Panc1 (cell line): Measurements from ENCODE around the gene OPA3. TPM values are rescaled to one million over a fixed set of nuclear protein-coding genes. Genes with fewer than 3 reads are reported as not detected.

Experiments used
- ATAC-seq: fragments of 200-7000 bp; cut with Tn5 transposase; 2 replicates; pipeline ENCODE4 v1.9.1; 2020; ENCODE audit warnings: mild to moderate bottlenecking, moderate library complexity
- BruUV-seq: library from RNA; stranded (reverse); fragments of 400-500 nt; replicated peaks from 2 replicates; lab custom pipeline; 2021; lab: Mats Ljungman, UMichigan
- CTCF ChIA-PET: fragments of 300-600 bp; sonication (Branson Sonifier 250); formaldehyde crosslinking; loops from one replicate; lab custom pipeline; 2022; ENCODE audit warnings: antibody characterized with exemption; lab: Charles Lee
- POLR2A ChIA-PET: fragments of 300-600 bp; sonication (Branson Sonifier 250); formaldehyde crosslinking; loops from one replicate; lab custom pipeline; 2022; ENCODE audit warnings: antibody characterized with exemption; lab: Charles Lee
- DNase-seq: peaks from one replicate; pipeline ENCODE4 v3.0.0-alpha.2; 2010; ENCODE audit warnings: low read depth, low spot score
- H3K27ac ChIP-seq: 2 replicates; pipeline ENCODE4 v1.5.1; 2011; ENCODE audit warnings: mild to moderate bottlenecking, low read length, inconsistent platforms
- H3K27me3 ChIP-seq: fragments of 200-500 bp; sonication (Bioruptor generic); 2 replicates; pipeline ENCODE4 v1.6.0; 2014; ENCODE audit warnings: low read length, inconsistent platforms; ENCODE audit not compliant: control insufficient read depth, insufficient read depth
- H3K36me3 ChIP-seq: fragments of 200-500 bp; sonication (Bioruptor generic); 2 replicates; pipeline ENCODE4 v1.5.1; 2014; ENCODE audit warnings: inconsistent platforms, mild to moderate bottlenecking, low read length, moderate library complexity; ENCODE audit not compliant: control insufficient read depth, insufficient read depth
- H3K4me1 ChIP-seq: 2 replicates; pipeline ENCODE4 v1.5.1; 2011; ENCODE audit warnings: inconsistent platforms, mild to moderate bottlenecking, low read length, moderate library complexity; ENCODE audit not compliant: control insufficient read depth, insufficient read depth
- H3K4me3 ChIP-seq, 2 experiments: 2 replicates each; pipeline ENCODE4 v1.5.1; 2011 to 2012; ENCODE audit warnings: low read depth in 2 of 2, low read length in 2 of 2, mild to moderate bottlenecking in 2 of 2, inconsistent platforms in 1 of 2, moderate library complexity in 1 of 2
- H3K9me3 ChIP-seq: fragments of 200-500 bp; sonication (Bioruptor generic); 2 replicates; pipeline ENCODE4 v1.5.1; 2014; ENCODE audit warnings: low read depth, mild to moderate bottlenecking, inconsistent platforms, low read length, moderate library complexity; ENCODE audit not compliant: control insufficient read depth, insufficient read depth
- POLR2AphosphoS5 ChIP-seq: IDR thresholded peaks from 2 replicates; pipeline ENCODE4 v1.6.1; 2012; ENCODE audit warnings: mild to moderate bottlenecking, low read depth, low read length, moderate library complexity
- SIN3A ChIP-seq: IDR thresholded peaks from 2 replicates; pipeline ENCODE4 v1.6.1; 2012; ENCODE audit warnings: low read depth, mild to moderate bottlenecking, low read length, moderate library complexity, borderline replicate concordance; ENCODE audit not compliant: insufficient read depth
- TCF7L2 ChIP-seq: IDR thresholded peaks from 2 replicates; pipeline ENCODE4 v1.6.1; 2011; ENCODE audit warnings: mild to moderate bottlenecking, low read depth, low read length, inconsistent platforms
- in situ Hi-C: cut with HindIII; loops from 2 replicates; pipeline ENCODE4 v1.10.0; 2016; ENCODE audit warnings: low sequenced_read_pairs, low pct_unique_long_range_greater_than_20kb
- intact Hi-C: fragments of 100-400 bp; cut with micrococcal nuclease; formaldehyde crosslinking; loops from one replicate; pipeline ENCODE4 v1.10.0; 2022; ENCODE audit not compliant: unreplicated experiment
- total RNA-seq: library from RNA; stranded (reverse); gene quantifications from one replicate; pipeline ENCODE4 v1.2.1, GENCODE V29; 2021; ENCODE audit not compliant: unreplicated experiment
- TF ChIP-seq, protein P1 (sequence below), 2 experiments: IDR thresholded peaks; 2 replicates each; pipeline ENCODE4 v1.6.1; 2011 to 2012; ENCODE audit warnings: low read depth in 2 of 2, control low read depth in 1 of 2, low read length in 1 of 2, mild to moderate bottlenecking in 1 of 2, moderate library complexity in 1 of 2; ENCODE audit not compliant: insufficient read depth in 1 of 2
- TF ChIP-seq, protein P2 (sequence below): fragments of 450-650 bp; IDR thresholded peaks from 2 replicates; pipeline ENCODE4 v1.5.1; 2017; ENCODE audit warnings: mild to moderate bottlenecking

OPA3 gene
- total RNA-seq, 1 experiment from 2014 or later, result 20.3 TPM

DNA sequence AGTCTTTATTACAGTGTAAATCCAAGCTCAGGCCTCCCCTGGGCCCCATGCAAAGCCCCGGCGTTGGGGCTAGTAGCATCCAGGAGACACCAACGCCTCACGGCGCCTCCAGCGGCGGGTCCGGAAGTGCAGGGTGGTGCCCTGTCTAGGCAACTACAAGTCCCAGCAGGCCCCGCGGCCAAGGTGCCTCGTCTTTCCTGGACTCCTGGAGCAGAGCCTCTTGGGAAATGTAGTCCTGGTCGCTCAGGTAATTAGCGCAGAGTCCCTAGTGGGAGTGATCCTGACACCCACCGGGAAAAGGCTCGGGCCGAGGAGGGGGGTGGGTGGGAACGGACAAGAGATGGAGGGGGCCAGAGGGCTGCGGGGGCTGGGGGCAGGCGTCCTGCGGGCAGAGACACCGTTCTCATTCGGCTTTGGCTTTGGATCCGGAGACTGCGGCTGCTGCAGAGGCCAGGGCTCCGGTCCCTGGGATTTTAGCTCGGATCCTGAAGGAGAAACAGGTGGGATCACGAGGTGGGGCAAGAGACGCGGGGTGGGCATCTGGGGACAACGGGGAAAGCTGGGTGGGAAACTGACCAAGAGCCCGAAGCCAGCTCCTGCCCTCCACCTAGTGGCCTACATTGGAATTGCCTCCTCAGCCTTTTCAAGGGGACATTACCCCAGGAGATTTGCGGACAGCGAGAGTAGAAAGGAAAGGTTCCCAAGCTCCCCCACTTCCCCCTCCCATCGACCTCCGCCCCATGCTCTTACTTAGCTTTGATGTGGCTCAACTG is 99.1 kb downstream of the OPA3 start:
- TF ChIP-seq POLR2AphosphoS5 (no peak), SIN3A (no peak), TCF7L2 (no peak)
- TF ChIP-seq, protein P1, sequence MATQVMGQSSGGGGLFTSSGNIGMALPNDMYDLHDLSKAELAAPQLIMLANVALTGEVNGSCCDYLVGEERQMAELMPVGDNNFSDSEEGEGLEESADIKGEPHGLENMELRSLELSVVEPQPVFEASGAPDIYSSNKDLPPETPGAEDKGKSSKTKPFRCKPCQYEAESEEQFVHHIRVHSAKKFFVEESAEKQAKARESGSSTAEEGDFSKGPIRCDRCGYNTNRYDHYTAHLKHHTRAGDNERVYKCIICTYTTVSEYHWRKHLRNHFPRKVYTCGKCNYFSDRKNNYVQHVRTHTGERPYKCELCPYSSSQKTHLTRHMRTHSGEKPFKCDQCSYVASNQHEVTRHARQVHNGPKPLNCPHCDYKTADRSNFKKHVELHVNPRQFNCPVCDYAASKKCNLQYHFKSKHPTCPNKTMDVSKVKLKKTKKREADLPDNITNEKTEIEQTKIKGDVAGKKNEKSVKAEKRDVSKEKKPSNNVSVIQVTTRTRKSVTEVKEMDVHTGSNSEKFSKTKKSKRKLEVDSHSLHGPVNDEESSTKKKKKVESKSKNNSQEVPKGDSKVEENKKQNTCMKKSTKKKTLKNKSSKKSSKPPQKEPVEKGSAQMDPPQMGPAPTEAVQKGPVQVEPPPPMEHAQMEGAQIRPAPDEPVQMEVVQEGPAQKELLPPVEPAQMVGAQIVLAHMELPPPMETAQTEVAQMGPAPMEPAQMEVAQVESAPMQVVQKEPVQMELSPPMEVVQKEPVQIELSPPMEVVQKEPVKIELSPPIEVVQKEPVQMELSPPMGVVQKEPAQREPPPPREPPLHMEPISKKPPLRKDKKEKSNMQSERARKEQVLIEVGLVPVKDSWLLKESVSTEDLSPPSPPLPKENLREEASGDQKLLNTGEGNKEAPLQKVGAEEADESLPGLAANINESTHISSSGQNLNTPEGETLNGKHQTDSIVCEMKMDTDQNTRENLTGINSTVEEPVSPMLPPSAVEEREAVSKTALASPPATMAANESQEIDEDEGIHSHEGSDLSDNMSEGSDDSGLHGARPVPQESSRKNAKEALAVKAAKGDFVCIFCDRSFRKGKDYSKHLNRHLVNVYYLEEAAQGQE (IDR thresholded peaks at IDR 0.05; ENCODE audit: insufficient read depth in 1 of 2, low read depth in 2 of 2, low read length in 1 of 2), result peak in 1 of 2 experiments; percentile 14; a peak in 1 of 4 replicates
- TF ChIP-seq, protein P2, sequence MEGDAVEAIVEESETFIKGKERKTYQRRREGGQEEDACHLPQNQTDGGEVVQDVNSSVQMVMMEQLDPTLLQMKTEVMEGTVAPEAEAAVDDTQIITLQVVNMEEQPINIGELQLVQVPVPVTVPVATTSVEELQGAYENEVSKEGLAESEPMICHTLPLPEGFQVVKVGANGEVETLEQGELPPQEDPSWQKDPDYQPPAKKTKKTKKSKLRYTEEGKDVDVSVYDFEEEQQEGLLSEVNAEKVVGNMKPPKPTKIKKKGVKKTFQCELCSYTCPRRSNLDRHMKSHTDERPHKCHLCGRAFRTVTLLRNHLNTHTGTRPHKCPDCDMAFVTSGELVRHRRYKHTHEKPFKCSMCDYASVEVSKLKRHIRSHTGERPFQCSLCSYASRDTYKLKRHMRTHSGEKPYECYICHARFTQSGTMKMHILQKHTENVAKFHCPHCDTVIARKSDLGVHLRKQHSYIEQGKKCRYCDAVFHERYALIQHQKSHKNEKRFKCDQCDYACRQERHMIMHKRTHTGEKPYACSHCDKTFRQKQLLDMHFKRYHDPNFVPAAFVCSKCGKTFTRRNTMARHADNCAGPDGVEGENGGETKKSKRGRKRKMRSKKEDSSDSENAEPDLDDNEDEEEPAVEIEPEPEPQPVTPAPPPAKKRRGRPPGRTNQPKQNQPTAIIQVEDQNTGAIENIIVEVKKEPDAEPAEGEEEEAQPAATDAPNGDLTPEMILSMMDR, result peak; percentile 87
- peak; percentile 70 for DNase-seq

DNA sequence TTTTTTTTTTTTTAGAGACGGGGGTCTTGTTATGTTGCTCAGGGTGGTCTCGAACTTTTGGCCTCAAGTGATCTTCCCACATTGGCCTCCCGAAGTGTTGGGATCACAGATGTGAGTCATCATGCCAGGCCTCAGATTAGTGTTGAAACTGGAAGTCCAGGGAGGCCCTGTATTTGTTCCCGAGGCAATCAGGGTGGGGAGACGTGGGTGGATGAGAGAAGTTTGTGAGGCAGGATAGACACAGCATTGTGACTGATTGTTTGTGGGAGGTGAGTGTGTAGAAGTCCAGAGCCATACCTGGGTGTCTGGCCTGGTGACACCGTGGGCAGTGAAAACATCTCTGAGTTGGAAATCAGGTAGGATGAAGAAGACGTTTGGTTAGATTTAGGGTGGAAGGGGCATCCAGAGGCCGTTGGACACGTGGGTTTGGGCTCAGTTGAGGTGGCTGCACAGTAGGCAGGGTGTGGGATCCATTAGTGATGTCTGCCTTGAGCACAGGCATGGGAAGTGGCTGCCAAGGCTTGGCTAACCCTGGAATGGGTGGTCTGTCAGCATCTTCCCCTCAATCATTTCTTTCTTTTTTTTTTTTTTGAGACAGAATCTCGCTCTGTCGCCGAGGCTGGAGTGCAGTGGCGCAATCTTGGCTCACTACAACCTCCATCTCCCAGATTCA is 100.2 kb downstream of the OPA3 start:
- Histone ChIP-seq H3K9me3 (no peaks in the 10 kb centered on the region), H3K27me3 (no peaks in the 10 kb centered on the region), H3K27ac (no peak overlapping the region), H3K4me3 (no peak overlapping the region), H3K4me1 (no peaks in the 10 kb centered on the region), H3K36me3 (no peaks in the 10 kb centered on the region)
- TF ChIP-seq SIN3A, result no peak
- TF ChIP-seq, protein P1 (IDR thresholded peaks at IDR 0.05; ENCODE audit: insufficient read depth in 1 of 2, low read depth in 2 of 2, low read length in 1 of 2), result no peak
- TF ChIP-seq, protein P2, result no peak
- TF ChIP-seq POLR2AphosphoS5, result no peak
- TF ChIP-seq TCF7L2, result no peak
- CTCF ChIA-PET, result interaction anchor here (0.6 to 1.3 kb wide), 5 partner anchors 13 to 158 kb away, joined by 3 to 6 read pairs (median 4); no protein-coding TSS in a partner anchor
- POLR2A ChIA-PET, result no interaction called here
- no peak for DNase-seq
- no TSS peak for BruUV-seq
- ATAC-seq, result no peak
- in situ Hi-C loops (no loop called here), intact Hi-C loops (no loop called here)

More for the DNA sequence above, 99.1 kb downstream of the OPA3 start:
- ATAC-seq, result peak; percentile 99
- H3K4me1 ChIP-seq, result no peaks in the 10 kb centered on the region
- ChIA-PET POLR2A (no interaction called here), CTCF (interaction anchor here (0.6 to 1.3 kb wide), 8 partner anchors 12 to 157 kb away, joined by 3 to 8 read pairs (median 4); no protein-coding TSS in a partner anchor)
- intact Hi-C loops (no loop called here), in situ Hi-C loops (no loop called here)
- no peaks in the 10 kb centered on the region for H3K27me3 ChIP-seq
- H3K9me3 ChIP-seq, result no peaks in the 10 kb centered on the region
- no peaks in the 10 kb centered on the region for H3K36me3 ChIP-seq
- BruUV-seq, result no TSS peak
- H3K4me3 ChIP-seq, result peak overlapping the region; percentile 47 to 67
- peak overlapping the region; percentile 44 for H3K27ac ChIP-seq
